B cell (primary cell): Measurements from ENCODE around the gene UBAC1. TPM values are rescaled to one million over a fixed set of nuclear protein-coding genes. Genes with fewer than 3 reads are reported as not detected.

ENCODE experiments used
- ATAC-seq: fragments of 200-7000 bp; cut with Tn5 transposase; one replicate; pipeline ENCODE4 v1.10.0; 2021; ENCODE audit warnings: low read depth, mild to moderate bottlenecking, moderate number of reproducible peaks, moderate library complexity
- CTCF ChIA-PET: fragments of 350-600 bp; sonication (Branson Sonifier 250); formaldehyde crosslinking; loops from one replicate; lab custom pipeline; 2021; ENCODE audit warnings: antibody characterized with exemption, inconsistent platforms; lab: Charles Lee
- POLR2A ChIA-PET: fragments of 350-600 bp; sonication (Branson Sonifier 250); formaldehyde crosslinking; loops from one replicate; lab custom pipeline; 2021; ENCODE audit warnings: antibody characterized with exemption; lab: Charles Lee
- DNase-seq: peaks from one replicate; pipeline ENCODE4 v3.0.0; 2013
- H2AFZ ChIP-seq: 2 replicates; pipeline ENCODE4 v1.6.1; 2012; ENCODE audit warnings: mild to moderate bottlenecking, low read depth, low read length; ENCODE audit not compliant: insufficient read depth, poor library complexity, severe bottlenecking
- H3K27ac ChIP-seq, 2 donors: 1 replicate in 1 of 2; 2 replicates in 1 of 2; pipeline ENCODE4 v1.5.1; 2012 to 2013; ENCODE audit warnings: low read length in 2 of 2, mild to moderate bottlenecking in 2 of 2, moderate library complexity in 1 of 2
- H3K27me3 ChIP-seq, 4 experiments: fragments of 200-600 bp in 1 of 4; sonication (generic) in 1 of 4; replicated peaks in 1 of 4; 1 replicate in 2 of 4; 2 replicates in 2 of 4; pipeline versions ENCODE4 v1.6.1 to v1.7.0; 2013 to 2016; ENCODE audit warnings: low read length in 3 of 4, mild to moderate bottlenecking in 2 of 4, mixed read lengths in 1 of 4, moderate library complexity in 1 of 4; ENCODE audit not compliant: insufficient read depth in 4 of 4, control insufficient read depth in 3 of 4; ENCODE audit errors: control extremely low read depth in 1 of 4
- H3K36me3 ChIP-seq, 2 experiments: replicated peaks in 1 of 2; 1 replicate in 1 of 2; 2 replicates in 1 of 2; pipeline versions ENCODE4 v1.6.1 to v1.7.1; 2013; ENCODE audit warnings: low read length in 1 of 2; ENCODE audit not compliant: insufficient read depth in 2 of 2, control insufficient read depth in 1 of 2; ENCODE audit errors: control extremely low read depth in 1 of 2, extremely low read depth in 1 of 2
- H3K4me1 ChIP-seq, 2 donors: fragments of 200-600 bp in 1 of 2; sonication (generic) in 1 of 2; 1 replicate in 1 of 2; 2 replicates in 1 of 2; pipeline versions ENCODE4 v1.5.1 to v1.6.1; 2013 to 2017; ENCODE audit warnings: low read length in 2 of 2; ENCODE audit not compliant: control insufficient read depth in 2 of 2, insufficient read depth in 2 of 2
- H3K4me2 ChIP-seq: replicated peaks from 2 replicates; pipeline ENCODE3; 2012; ENCODE audit warnings: mild to moderate bottlenecking, low read depth, low read length; ENCODE audit not compliant: poor library complexity, severe bottlenecking
- H3K4me3 ChIP-seq, 5 experiments: fragments of 200-600 bp in 1 of 5; sonication (generic) in 1 of 5; 1 replicate in 3 of 5; 2 replicates in 2 of 5; pipeline versions ENCODE4 v1.5.1 to v1.7.0; 2011 to 2016; ENCODE audit warnings: low read length in 4 of 5, mild to moderate bottlenecking in 4 of 5, low read depth in 2 of 5, control low read depth in 1 of 5, moderate library complexity in 1 of 5; ENCODE audit not compliant: insufficient read depth in 1 of 5; ENCODE audit errors: control extremely low read depth in 1 of 5, extremely low read depth in 1 of 5
- H3K79me2 ChIP-seq: fragments of 200-600 bp; sonication (generic); one replicate; pipeline ENCODE4 v1.6.0; 2016; ENCODE audit warnings: low read length; ENCODE audit not compliant: control insufficient read depth, insufficient read depth
- H3K9ac ChIP-seq: fragments of 200-600 bp; sonication (generic); 2 replicates; pipeline ENCODE4 v1.6.1; 2017; ENCODE audit warnings: mild to moderate bottlenecking, low read length, moderate library complexity
- H3K9me3 ChIP-seq, 3 donors: one replicate each; pipeline versions ENCODE4 v1.6.1 to v1.7.1; 2013; ENCODE audit warnings: low read length in 2 of 3; ENCODE audit not compliant: control insufficient read depth in 2 of 3, insufficient read depth in 1 of 3; ENCODE audit errors: control extremely low read depth in 1 of 3
- H4K20me1 ChIP-seq: 2 replicates; pipeline ENCODE4 v1.6.0; 2012; ENCODE audit warnings: mild to moderate bottlenecking, low read length; ENCODE audit not compliant: insufficient read depth, control insufficient read depth, poor library complexity, severe bottlenecking
- H3K27ac Mint-ChIP-seq: one replicate; pipeline ENCODE4 v1.8.0; 2021; ENCODE audit warnings: mixed read lengths
- H3K27me3 Mint-ChIP-seq: one replicate; pipeline ENCODE4 v1.8.0; 2021; ENCODE audit warnings: mixed read lengths
- H3K4me1 Mint-ChIP-seq: one replicate; pipeline ENCODE4 v1.8.0; 2021; ENCODE audit warnings: mixed read lengths
- H3K4me3 Mint-ChIP-seq: one replicate; pipeline ENCODE4 v1.8.0; 2021; ENCODE audit warnings: mixed read lengths
- H3K9me3 Mint-ChIP-seq: one replicate; pipeline ENCODE4 v1.8.0; 2022; ENCODE audit warnings: mixed read lengths; ENCODE audit not compliant: insufficient read depth
- EZH2 ChIP-seq: IDR thresholded peaks from 2 replicates; pipeline ENCODE4 v1.6.1; 2012; ENCODE audit warnings: borderline replicate concordance, low read depth, mild to moderate bottlenecking, moderate library complexity, low read length; ENCODE audit not compliant: insufficient read depth, poor library complexity, severe bottlenecking
- WGBS: methylation state at CpG from one replicate; pipeline ENCODE4 v1.1.5; 2013; ENCODE audit warnings: missing lambda C conversion rate; ENCODE audit not compliant: insufficient coverage; 5-methylcytosine and 5-hydroxymethylcytosine counted together
- intact Hi-C: fragments of 100-400 bp; cut with micrococcal nuclease; formaldehyde crosslinking; loops from one replicate; pipeline ENCODE4 v1.10.0; 2022
- polyA plus RNA-seq: library from polyadenylated mRNA; depleted of rRNA; stranded (reverse); fragments of >200 nt; gene quantifications from 2 replicates; pipeline ENCODE4 v1.2.3, GENCODE V29; 2012
- total RNA-seq, 2 donors: library from RNA; stranded (reverse); fragments of 120-200 nt in 1 of 2; gene quantifications; 1 replicate in 1 of 2; 2 replicates in 1 of 2; pipeline versions ENCODE4 v1.2.3 to v1.2.4, GENCODE V29; 2013 to 2022
- TF ChIP-seq, protein P1 (sequence below): fragments of 200-600 bp; IDR thresholded peaks from one replicate; pipeline ENCODE4 v1.8.0; 2022; ENCODE audit warnings: antibody characterized with exemption, mild to moderate bottlenecking

The UBAC1 gene
- total and polyA plus RNA-seq, 2 donors (not counting 1 experiment from before 2014, with no cell fraction given) = 30.8 to 31.1 TPM

DNA sequence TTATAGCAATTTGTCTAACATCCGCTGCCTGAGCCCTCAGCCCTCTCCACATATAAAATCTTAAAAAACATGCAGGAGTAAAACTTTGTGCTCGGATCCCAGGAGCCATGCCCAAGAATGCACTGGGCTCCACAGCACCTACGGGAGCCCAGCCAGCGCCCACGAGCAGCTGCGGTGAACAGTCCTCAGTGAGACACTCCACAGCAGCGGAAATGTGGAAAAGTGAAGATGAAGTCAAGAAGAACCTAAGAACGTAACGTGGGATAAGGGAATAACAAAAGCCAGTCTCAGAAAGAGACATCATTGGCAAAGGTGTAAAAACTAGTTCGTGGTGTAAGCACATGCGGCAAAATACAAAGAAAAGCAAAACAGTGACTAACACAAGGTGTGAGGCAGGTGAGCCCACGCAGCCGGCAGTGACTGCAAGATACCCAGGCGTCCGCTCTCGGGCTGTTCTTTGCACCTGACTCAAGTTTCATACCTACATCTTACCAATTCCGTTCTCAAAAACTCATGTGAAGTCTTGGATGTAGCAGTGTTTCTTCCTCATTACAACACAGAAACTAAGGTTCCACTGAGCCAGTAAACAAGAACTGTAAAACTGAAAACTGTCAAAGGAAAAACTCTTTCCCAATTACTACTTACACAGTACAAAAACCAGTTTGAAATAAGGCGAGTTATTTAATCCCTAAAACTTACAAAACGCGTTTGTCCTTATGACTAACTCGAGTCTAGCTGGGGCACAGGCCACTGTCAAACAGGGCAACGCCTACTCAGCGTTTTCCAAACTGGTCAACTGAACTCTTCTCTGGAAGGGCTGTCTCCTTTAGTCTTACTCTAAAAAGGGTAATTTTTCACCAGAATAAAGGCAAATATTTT, 55.6 kb downstream of the UBAC1 start:
- Histone ChIP-seq H3K79me2 (peaks cover 85% of the 10 kb centered on the region), H3K36me3 (no peaks in the 10 kb centered on the region), H3K9ac (peak overlapping the region; percentile 61), H3K27me3 (no peaks in the 10 kb centered on the region), H4K20me1 (peaks cover 46% of the 10 kb centered on the region), H3K9me3 (no peaks in the 10 kb centered on the region), H2AFZ (no peak overlapping the region), H3K4me2 (peak overlapping the region; percentile 88), H3K4me1 (peaks cover 20 to 23% of the 10 kb centered on the region in 2 donors), H3K27ac (no peak overlapping the region), H3K4me3 (peak overlapping the region in 1 of 5 experiments; percentile 66)
- Mint-ChIP-seq H3K4me3 (peak overlapping the region; percentile 93), H3K27me3 (no peaks in the 10 kb centered on the region), H3K4me1 (peaks cover 45% of the 10 kb centered on the region), H3K9me3 (no peaks in the 10 kb centered on the region), H3K27ac (peak overlapping the region; percentile 80)
- 89% methylated on average over 21 of the region's 23 CpGs for WGBS
- intact Hi-C loops = loop anchor here (1.0 to 5.0 kb wide), 3 partner anchors 41 to 577 kb away; partner anchors contain the start of genes DNLZ and SEC16A
- CTCF ChIA-PET = interaction anchor here (1.0 to 2.1 kb wide), 2 partner anchors 39 to 42 kb away, joined by 3 to 7 read pairs; no protein-coding TSS in a partner anchor
- no peak for ATAC-seq
- TF ChIP-seq EZH2 = no peak
- TF ChIP-seq, protein P1, sequence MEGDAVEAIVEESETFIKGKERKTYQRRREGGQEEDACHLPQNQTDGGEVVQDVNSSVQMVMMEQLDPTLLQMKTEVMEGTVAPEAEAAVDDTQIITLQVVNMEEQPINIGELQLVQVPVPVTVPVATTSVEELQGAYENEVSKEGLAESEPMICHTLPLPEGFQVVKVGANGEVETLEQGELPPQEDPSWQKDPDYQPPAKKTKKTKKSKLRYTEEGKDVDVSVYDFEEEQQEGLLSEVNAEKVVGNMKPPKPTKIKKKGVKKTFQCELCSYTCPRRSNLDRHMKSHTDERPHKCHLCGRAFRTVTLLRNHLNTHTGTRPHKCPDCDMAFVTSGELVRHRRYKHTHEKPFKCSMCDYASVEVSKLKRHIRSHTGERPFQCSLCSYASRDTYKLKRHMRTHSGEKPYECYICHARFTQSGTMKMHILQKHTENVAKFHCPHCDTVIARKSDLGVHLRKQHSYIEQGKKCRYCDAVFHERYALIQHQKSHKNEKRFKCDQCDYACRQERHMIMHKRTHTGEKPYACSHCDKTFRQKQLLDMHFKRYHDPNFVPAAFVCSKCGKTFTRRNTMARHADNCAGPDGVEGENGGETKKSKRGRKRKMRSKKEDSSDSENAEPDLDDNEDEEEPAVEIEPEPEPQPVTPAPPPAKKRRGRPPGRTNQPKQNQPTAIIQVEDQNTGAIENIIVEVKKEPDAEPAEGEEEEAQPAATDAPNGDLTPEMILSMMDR = no peak
- DNase-seq = no peak
- POLR2A ChIA-PET = no interaction called here
